C1 segment of cervical spinal cord (tissue), 14 donors: ENCODE data around the gene RAB11A.
A peak's percentile ranks its signal among the peaks of the same experiment; 100 is the strongest.

Source experiments
- DNase-seq, 14 donors: peaks; one replicate each; lab custom pipeline; 2025; lab: John Stamatoyannopoulos, UW

Gene RAB11A

GRCh38 chr15:65916664-65917406 is 47.5 kb downstream of the RAB11A start:
- DNase-seq: peak in 13 of 14 donors; percentile 15 to 79 (median 52)

- DNase-seq: no peak
Observed at GRCh38 chr15:65917407-65917756, 48.1 kb downstream of the RAB11A start.

DNA sequence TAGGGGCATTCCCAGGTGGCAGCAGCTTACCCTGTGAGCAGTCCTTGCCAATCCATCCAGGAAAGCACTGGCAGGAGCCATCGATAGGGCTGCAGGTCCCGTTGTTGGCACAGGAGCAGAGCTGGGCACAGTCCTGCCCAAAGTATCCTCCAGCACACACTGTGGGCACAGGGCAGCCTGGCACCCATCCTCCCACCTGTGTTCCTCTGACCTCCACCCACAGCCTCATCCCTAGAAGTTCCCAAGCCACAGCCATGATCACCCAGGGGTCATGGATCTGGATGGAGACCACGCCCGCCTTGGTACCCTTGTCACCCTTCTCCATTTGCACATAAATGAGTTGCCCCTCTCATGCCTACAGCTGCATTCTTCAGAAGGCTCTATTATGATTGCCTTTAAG is 48.6 kb downstream of the RAB11A start:
- DNase-seq: no peak

GRCh38 chr15:65918357-65918920 is 49.1 kb downstream of the RAB11A start:
- no peak for DNase-seq

DNA sequence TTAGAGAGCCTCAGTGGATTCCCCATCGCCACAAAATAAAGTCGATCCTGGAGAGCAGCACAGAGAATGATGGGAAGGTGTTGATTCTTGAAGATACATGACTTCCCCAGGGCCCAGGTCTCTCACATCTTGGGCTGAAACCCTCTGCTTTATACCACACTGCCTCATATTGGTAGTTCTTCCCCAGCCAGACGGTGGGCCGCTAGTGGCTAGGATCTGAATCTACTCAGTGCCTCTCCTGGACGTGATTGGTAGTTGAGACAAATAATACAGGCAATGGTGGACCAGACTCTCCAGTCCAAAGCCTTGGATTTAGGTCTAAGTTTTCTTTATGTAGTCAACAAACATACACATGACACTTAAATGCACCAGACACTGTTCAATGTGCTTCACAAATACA is 49.7 kb downstream of the RAB11A start:
- DNase-seq: no peak

DNA sequence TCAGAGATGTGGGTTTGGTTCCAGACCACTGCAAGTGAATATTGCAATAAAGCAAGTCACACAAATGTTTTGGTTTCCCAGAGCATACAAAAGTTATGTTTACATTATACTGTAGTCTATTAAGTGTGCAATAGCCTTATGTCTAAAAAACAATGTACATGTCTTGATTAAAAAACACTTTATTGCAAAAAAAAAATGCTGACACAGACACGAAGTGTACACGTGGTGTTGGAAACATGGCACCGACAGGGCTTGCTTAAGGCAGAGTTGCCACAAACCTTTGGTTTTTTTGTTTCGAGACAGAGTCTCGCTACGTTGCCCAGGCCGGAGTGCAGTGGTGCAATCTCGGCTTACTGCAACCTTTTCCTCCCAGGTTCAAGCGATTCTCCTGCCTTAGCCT is 50.1 kb downstream of the RAB11A start:
- DNase-seq: no peak

DNA sequence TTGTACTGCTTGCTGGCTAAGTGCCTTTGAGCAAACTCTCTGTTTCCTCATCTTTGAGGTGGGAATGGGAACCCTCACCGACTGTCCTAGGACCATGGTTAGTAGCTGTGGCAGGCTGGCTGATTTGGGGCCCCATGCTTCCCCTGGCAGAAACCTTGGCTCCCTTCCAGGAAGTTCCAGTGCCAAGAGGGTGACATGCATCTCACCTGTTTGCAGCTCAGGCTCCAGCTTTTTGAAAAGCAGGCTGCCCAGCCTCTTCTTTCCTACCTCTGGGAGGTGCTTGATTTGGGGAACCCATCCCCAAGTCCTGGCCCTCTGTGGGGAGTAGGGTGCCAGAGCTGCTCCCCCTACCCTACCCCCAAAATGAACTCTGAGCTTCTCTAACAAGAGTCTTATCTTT is 50.8 kb downstream of the RAB11A start:
- DNase-seq: no peak

- no peak for DNase-seq
Observed at GRCh38 chr15:65920825-65921309, 51.6 kb downstream of the RAB11A start.

- DNase-seq: peak in 6 of 14 donors; percentile 4 to 68 (median 14)
Observed at GRCh38 chr15:65921780-65922179, 52.5 kb downstream of the RAB11A start.

GRCh38 chr15:65922621-65923020 is 53.3 kb downstream of the RAB11A start:
- no peak for DNase-seq

DNA sequence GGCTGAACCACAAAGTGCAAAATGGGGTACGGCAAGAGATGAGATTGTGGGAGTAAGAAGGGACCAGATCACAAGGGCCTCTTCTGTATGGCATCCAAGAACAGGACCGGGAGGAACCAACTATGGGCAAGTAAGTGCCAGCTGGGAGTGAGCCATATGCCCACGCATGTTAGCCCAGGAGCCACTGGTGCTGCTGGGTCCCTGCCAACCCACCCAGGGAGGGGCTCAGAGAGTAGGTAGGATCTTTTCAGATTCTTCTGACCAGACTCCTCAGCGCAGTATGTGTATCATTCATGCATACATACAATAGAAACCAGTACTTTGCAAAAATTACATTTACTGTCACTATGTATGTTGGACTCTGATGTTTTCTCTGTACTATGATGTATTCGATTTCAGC is 54.0 kb downstream of the RAB11A start:
- DNase-seq: peak in 1 of 14 donors; percentile 62

GRCh38 chr15:65924004-65924403 is 54.7 kb downstream of the RAB11A start:
- DNase-seq: no peak

- no peak for DNase-seq
Observed at GRCh38 chr15:65925338-65925737, 56.0 kb downstream of the RAB11A start.

- DNase-seq: no peak
Observed at GRCh38 chr15:65926459-65926858, 57.2 kb downstream of the RAB11A start.

DNA sequence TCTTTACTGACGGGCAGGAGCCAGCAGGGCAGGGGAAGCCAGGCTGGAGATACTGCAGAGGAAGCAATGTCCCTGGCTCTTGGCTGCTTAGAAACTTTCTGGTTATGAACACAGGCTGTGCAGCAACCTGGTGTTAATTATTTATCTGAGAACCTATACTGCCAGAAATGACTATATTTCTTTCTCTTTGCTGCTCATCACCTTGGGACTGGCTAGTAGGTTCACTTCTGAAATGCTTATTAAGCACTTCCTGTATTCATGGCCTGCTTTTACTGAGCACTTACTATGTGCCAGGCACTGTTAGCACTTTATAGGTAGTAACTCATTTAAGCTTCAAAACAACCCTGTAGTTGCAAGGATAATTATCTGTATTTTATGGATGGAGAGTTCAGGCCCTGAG is 57.6 kb downstream of the RAB11A start:
- DNase-seq: no peak

DNA sequence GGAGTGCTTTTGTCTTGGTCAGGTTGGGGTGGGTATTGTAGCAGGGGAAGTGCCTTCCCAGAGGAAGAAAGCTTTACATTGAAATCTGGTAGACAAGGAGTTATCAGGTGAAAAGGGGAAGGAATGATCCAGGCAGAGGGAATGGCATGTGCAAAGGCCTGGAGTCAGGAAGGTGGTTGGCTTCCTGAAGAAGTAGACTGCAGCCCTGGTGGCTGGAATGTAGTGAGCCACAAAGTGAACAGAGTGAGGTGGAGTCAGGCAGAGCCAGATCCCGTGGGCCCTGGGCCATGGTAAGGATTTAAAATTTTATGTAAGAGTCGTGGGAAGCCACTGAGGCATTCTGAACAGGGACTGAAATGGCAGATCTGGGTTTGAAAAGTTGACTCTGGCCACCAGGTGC is 58.3 kb downstream of the RAB11A start:
- no peak for DNase-seq

DNA sequence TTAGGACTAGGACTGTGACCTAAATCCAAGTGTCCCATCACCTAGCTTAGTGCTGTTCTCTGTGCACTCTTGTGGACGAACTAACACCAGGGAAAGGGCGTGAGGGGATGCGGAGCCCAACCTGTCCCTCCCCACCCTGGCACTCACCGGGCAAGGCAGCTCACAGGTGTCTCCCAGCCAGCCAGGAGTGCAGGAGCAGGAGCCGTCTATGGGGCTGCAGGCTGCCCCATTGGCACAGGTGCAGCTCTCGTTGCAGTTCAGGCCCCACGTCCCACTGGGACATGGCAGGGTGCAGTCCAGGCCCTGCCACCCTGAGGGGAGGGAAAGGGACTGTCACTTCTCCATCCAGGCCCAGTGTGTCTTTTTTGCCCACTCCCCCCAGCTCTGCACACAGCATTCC is 60.3 kb downstream of the RAB11A start:
- no peak for DNase-seq

- no peak for DNase-seq
Observed at GRCh38 chr15:65930134-65930533, 60.8 kb downstream of the RAB11A start.

GRCh38 chr15:65931221-65931620 is 61.9 kb downstream of the RAB11A start:
- peak in 1 of 14 donors; percentile 74 for DNase-seq

GRCh38 chr15:65935391-65935790 is 66.1 kb downstream of the RAB11A start:
- DNase-seq: no peak

DNA sequence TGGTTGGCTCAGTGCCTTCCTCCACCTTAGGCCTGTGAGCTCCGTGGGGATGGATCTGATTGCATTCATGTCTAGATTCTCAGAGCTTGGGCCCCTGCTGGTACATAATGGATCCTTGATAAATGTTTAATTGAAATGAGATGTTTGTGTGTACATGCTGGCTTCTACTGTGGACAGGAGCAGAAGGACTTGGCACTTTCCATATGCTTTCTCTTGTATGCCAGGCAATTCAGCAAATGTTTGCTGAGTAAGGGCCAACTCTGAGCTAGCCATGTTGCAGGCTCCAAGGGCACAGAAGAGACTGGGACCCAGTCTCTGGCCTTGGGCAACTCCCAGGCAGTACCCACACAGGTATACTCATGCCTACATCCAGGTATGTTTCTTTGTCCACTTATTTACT is 67.0 kb downstream of the RAB11A start:
- peak in 1 of 14 donors; percentile 83 for DNase-seq

- DNase-seq: peak in 1 of 14 donors; percentile 17
Observed at GRCh38 chr15:65937054-65937453, 67.8 kb downstream of the RAB11A start.

- DNase-seq: peak in 4 of 14 donors; percentile 20 to 55 (median 28)
Observed at GRCh38 chr15:65937476-65937875, 68.2 kb downstream of the RAB11A start.
